Mesodermal cell (in vitro differentiated cells): ENCODE results near the gene NPIPB2.
"Not testable (repeated sequence)": the region's sequence is repeated elsewhere in the genome, so short reads cannot be mapped to it uniquely, and the experiment has no call there.

Source experiments
- H3K27ac ChIP-seq: 2 replicates; pipeline ENCODE4 v1.7.0; 2013; ENCODE audit warnings: mild to moderate bottlenecking, low read depth, low read length, moderate library complexity; ENCODE audit not compliant: severe bottlenecking
- H3K36me3 ChIP-seq: 2 replicates; pipeline ENCODE4 v1.7.1; 2013; ENCODE audit warnings: mild to moderate bottlenecking, low read length, moderate library complexity; ENCODE audit not compliant: control insufficient read depth, insufficient read depth
- H3K4me1 ChIP-seq: one replicate; pipeline ENCODE4 v1.7.1; 2013; ENCODE audit warnings: mild to moderate bottlenecking, low read length; ENCODE audit not compliant: insufficient read depth, control insufficient read depth, poor library complexity, severe bottlenecking
- H3K4me3 ChIP-seq: 2 replicates; pipeline ENCODE4 v1.7.0; 2013; ENCODE audit warnings: low read length, control low read depth, mild to moderate bottlenecking; ENCODE audit not compliant: insufficient read depth, poor library complexity, severe bottlenecking; ENCODE audit errors: extremely low read depth
- H3K9me3 ChIP-seq: 2 replicates; pipeline ENCODE4 v1.7.1; 2013; ENCODE audit warnings: mild to moderate bottlenecking, low read length, moderate library complexity; ENCODE audit not compliant: control insufficient read depth
- WGBS, 2 experiments: methylation state at CpG; one replicate each; pipeline ENCODE4 v1.1.5; 2013; ENCODE audit warnings: missing lambda C conversion rate in 2 of 2; ENCODE audit not compliant: insufficient coverage in 2 of 2; 5-methylcytosine and 5-hydroxymethylcytosine counted together

The NPIPB2 gene

DNA sequence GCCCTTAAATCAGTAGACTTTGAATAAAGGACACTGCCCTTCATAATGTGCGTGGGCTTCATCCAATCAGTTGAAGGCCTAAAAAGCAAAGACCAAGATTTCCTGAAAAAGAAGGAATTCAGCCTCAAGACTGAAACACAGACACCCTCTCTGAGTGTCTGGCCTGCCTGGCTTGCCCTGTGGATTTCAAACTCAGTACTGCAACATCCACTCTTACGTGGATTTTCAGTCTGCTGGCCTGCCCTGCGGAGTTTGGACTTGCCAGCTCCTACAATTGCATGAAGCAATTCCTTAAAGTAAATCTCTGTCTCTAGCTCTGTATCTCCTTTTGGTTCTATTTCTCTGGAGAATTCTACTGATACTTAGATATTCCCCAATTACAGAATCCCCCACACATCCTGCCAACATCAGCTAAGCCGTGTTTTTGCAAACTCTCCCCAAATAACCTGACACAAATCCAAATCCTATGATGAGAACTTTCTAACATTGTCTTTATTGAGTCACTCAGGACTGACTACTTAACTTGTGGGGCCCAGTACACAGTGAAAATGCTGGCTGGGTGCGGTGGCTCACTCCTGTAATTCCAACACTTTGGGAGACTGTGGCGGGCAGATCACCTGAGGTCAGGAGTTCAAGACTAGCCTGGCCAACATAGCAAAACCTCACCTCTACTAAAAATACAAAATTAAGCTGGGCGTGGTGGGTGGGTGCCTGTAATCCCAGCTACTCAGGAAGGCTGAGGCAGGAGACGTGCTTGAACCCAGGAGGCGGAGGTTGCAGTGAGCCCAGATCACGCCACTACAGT, 15.9 kb upstream of the NPIPB2 start:
- H3K4me1 ChIP-seq, result peaks cover 10% of the 10 kb centered on the region
- H3K9me3 ChIP-seq, result no peaks in the 10 kb centered on the region
- H3K27ac ChIP-seq, result no peak overlapping the region
- WGBS, 2 experiments, result 94 to 95% methylated on average over 9 to 10 of the region's 10 CpGs
- H3K36me3 ChIP-seq, result no peaks in the 10 kb centered on the region
- H3K4me3 ChIP-seq, result no peak overlapping the region

DNA sequence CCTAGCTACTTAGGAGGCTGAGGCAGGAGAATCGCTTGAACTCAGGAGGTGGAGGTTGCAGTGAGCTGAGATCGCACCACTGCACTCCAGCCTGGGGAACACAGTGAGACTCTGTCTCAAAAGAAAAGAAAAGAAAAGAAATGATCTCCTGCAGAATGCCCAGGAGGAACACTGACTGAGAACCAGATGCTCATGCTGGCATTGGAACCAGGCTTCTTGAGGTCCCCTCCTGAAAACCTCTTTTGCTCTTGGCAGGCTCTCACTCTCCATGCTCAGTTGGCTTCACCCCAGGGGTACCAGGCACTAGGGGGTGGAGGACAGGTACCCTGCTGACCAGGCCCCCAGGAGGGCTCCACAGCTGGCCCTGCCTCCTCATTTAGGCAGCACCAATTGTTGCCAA, 14.7 kb upstream of the NPIPB2 start:
- Histone ChIP-seq H3K4me3 (no peak overlapping the region), H3K4me1 (peaks cover 10% of the 10 kb centered on the region), H3K36me3 (no peaks in the 10 kb centered on the region), H3K9me3 (no peaks in the 10 kb centered on the region), H3K27ac (no peak overlapping the region)
- WGBS, 2 experiments, result 100% methylated on average over 2 of the region's 2 CpGs

GRCh38 chr16:11955713-11956123, 13.9 kb upstream of the NPIPB2 start:
- H3K4me3 ChIP-seq, result no peak overlapping the region
- H3K27ac ChIP-seq, result peak overlapping the region; percentile 57
- H3K36me3 ChIP-seq, result no peaks in the 10 kb centered on the region
- 58 to 71% methylated on average over 7 to 8 of the region's 8 CpGs for WGBS, 2 experiments
- peaks cover 10% of the 10 kb centered on the region for H3K4me1 ChIP-seq
- no peaks in the 10 kb centered on the region for H3K9me3 ChIP-seq

- 92 to 96% methylated on average over 6 of the region's 8 CpGs for WGBS, 2 experiments
- H3K9me3 ChIP-seq, H3K36me3 ChIP-seq: not testable (repeated sequence)
Observed at GRCh38 chr16:11953576-11953975, 11.7 kb upstream of the NPIPB2 start.

GRCh38 chr16:11950388-11950787, 8.5 kb upstream of the NPIPB2 start:
- H3K27ac ChIP-seq, result no peak overlapping the region
- 80 to 98% methylated on average over 4 of the region's 5 CpGs for WGBS, 2 experiments
- H3K4me1 ChIP-seq, result no peaks in the 10 kb centered on the region

More at GRCh38 chr16:11953576-11953975, 11.7 kb upstream of the NPIPB2 start:
- not testable (repeated sequence) for H3K4me3 ChIP-seq, H3K27ac ChIP-seq
- peaks cover 10% of the 10 kb centered on the region for H3K4me1 ChIP-seq

DNA sequence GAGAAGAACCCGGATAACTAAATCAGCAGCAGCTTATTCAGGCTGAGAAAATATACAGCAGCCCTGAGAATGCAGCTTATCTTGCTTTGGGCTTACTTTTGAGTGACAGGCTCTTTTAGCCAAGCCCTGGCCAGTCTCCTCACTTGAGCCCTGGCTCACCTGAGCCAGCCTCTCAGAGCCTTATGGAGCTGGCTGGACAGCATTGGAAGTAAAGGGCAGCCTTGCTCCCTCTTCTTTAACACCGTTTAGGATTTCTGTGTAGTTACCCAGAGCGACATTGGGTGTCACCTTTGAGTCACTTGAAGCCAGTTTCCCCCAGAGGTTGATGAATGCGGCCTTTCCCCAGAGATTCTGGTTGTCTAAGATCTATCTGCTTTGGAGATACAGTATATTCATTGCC, 7.7 kb upstream of the NPIPB2 start:
- Histone ChIP-seq H3K4me1 (no peaks in the 10 kb centered on the region), H3K27ac (no peak overlapping the region)
- WGBS, 2 experiments, result 12 to 30% methylated on average over 2 to 3 of the region's 4 CpGs

More at GRCh38 chr16:11950388-11950787, 8.5 kb upstream of the NPIPB2 start:
- H3K9me3 ChIP-seq, result no peaks in the 10 kb centered on the region
- no peaks in the 10 kb centered on the region for H3K36me3 ChIP-seq
- H3K4me3 ChIP-seq, result no peak overlapping the region

DNA sequence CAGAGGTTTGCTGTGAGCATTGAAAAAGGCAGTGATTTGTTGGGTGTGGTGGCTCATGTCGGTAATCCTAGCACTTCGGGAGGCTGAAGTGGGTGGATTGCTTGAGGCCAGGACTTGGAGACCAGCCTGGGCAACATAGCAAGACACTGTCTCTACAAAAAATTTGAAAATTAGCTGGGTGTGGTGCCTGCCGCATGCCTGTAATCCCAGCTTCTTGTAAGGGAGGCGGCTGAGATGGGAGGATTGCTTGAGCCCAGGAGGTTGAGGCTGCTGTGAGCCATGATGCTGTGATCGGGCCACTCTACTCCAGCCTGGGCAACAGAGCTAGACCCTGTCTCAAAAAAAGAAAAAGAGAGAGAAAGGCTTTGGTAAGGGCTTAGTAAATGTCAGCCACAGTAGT, 7.0 kb upstream of the NPIPB2 start:
- Histone ChIP-seq H3K9me3 (no peaks in the 10 kb centered on the region), H3K27ac (no peak overlapping the region), H3K4me1 (no peaks in the 10 kb centered on the region), H3K4me3 (no peak overlapping the region), H3K36me3 (no peaks in the 10 kb centered on the region)
- WGBS, 2 experiments, result 93 to 97% methylated on average over 5 of the region's 5 CpGs

More for the DNA sequence above, 7.7 kb upstream of the NPIPB2 start:
- Histone ChIP-seq H3K9me3 (no peaks in the 10 kb centered on the region), H3K4me3 (no peak overlapping the region), H3K36me3 (no peaks in the 10 kb centered on the region)

DNA sequence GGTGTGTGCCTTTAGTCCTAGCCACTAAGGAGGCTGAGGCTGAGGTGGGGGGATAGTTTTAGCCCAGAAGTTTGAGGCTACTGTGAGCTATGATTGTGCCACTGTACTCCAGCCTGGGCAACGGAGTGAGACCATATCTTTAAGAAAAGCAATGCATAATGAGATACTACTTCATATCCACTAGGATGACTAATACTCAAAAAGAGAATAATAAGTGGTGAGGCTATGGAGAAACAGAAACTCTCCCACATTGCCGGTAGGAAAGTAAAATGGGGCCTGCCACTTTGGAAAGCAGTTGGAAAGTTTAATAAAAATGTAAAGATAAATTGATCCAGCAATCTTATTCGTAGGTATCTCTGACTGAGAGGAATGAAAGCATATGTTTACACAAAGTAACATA, 4.6 kb upstream of the NPIPB2 start:
- Histone ChIP-seq H3K4me1 (no peaks in the 10 kb centered on the region), H3K36me3 (no peaks in the 10 kb centered on the region), H3K9me3 (no peaks in the 10 kb centered on the region), H3K4me3 (no peak overlapping the region), H3K27ac (no peak overlapping the region)
- 100% methylated on average over 1 of the region's 3 CpGs; no CpG with 5 or more reads in 1 of the 2 experiments for WGBS, 2 experiments

DNA sequence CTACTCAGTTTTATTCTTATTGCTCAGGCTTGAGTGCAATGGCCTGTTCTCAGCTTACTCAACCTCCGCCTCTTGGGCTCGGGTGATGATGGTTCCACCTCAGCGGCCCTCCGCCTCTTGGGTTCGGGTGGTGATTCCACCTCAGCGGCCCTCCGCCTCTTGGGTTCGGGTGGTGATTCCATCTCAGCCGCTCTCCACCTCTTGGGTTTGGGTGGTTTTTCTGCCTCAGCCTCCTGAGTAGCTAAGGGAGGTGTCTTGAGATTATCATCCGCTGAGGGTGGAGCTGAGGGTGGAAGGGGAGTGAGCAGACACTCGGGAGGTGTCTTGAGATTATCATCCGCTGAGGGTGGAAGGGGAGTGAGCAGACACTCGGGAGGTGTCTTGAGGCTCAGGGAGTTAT, 14.5 kb downstream of the NPIPB2 start:
- WGBS, 2 experiments, result 71 to 88% methylated on average over 7 to 9 of the region's 13 CpGs
- H3K4me3 ChIP-seq, H3K36me3 ChIP-seq, H3K9me3 ChIP-seq, H3K4me1 ChIP-seq, H3K27ac ChIP-seq: not testable (repeated sequence)

DNA sequence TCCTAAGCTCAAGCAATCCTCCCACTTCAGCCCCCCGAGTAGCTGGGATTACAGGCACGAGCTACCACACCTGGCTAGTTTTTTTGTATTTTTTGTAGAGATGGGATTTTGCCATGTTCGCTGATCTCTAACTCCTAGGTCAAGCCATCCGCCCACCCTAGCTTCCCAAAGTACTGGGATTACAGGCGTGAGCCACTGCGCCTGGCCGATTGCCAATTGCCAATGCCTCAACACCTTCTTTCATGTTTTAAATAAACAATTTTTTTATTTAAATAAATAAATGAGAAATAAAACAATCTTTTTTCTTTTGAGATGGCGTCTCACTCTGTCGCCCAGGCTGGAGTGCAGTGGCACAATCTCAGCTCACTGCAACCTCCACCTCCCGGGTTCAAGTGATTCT, 17.8 kb downstream of the NPIPB2 start:
- not testable (repeated sequence) for H3K9me3 ChIP-seq, H3K4me3 ChIP-seq, H3K36me3 ChIP-seq, H3K27ac ChIP-seq, H3K4me1 ChIP-seq
- 79 to 93% methylated on average over 3 to 8 of the region's 10 CpGs for WGBS, 2 experiments

DNA sequence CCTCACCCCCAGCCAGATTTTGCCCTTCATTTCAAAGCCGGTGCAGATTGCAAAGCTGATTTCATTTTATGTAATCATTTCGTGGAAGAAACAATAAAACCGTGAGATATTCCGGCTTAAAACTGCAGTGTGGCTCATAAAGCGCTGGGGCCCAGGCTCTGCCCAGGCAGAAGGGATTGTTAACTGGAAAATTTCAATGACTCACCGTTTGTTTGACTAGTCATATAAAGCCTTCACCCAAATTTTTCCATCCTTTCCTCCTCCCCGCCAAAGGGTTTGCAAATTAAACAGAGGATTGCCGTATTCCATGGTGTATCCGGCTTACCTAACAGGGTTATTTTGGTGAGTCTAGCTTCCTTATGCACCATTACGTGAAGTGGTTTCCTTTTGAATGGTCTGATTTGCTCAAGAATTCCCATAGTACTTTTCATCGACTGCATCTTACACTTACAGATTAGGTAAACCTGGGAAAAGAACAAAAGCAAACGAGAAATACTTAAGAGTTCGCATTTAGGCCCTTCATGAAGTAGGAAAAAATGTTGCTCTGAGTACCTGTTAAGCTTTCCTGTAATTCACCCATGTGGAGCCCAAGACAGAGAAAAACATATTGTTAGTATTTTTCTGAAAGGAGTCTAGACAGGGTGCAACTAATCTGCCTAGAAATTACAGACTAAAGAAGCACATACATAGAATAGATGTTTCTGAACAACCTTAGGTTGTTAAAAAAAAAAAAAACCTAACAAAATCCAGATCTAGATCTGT, 25.1 kb downstream of the NPIPB2 start:
- H3K4me1 ChIP-seq, result peaks cover 12% of the 10 kb centered on the region
- WGBS, 2 experiments, result 76 to 80% methylated on average over 9 to 13 of the region's 13 CpGs
- H3K27ac ChIP-seq, result peak overlapping the region; percentile 3
- peaks cover 14% of the 10 kb centered on the region for H3K36me3 ChIP-seq
- H3K9me3 ChIP-seq, result no peaks in the 10 kb centered on the region
- peak overlapping the region; percentile 76 for H3K4me3 ChIP-seq
